ENCODE data around the gene HDAC8.
"Not testable (repeated sequence)": the region's sequence is repeated elsewhere in the genome, so short reads cannot be mapped to it uniquely, and the experiment has no call there.

HDAC8 gene

GRCh38 chrX:72449034-72449433 is 123.6 kb downstream of the HDAC8 start:
- not testable (repeated sequence) for FAIRE-seq

- not testable (repeated sequence) for FAIRE-seq
Measured at GRCh38 chrX:72440764-72441163, 131.9 kb downstream of the HDAC8 start.

GRCh38 chrX:72436010-72436409 is 136.6 kb downstream of the HDAC8 start:
- FAIRE-seq, result no peak

- FAIRE-seq, result no peak
Measured at GRCh38 chrX:72430405-72430968, 142.2 kb downstream of the HDAC8 start.

GRCh38 chrX:72421797-72422196 is 150.8 kb downstream of the HDAC8 start:
- no peak for FAIRE-seq

GRCh38 chrX:72409993-72410392 is 162.7 kb downstream of the HDAC8 start:
- no peak for FAIRE-seq

GRCh38 chrX:72408885-72409284 is 163.8 kb downstream of the HDAC8 start:
- FAIRE-seq, result no peak

- not testable (repeated sequence) for FAIRE-seq
Measured at GRCh38 chrX:72405136-72405535, 167.5 kb downstream of the HDAC8 start.

GRCh38 chrX:72402614-72403013 is 170.0 kb downstream of the HDAC8 start:
- FAIRE-seq, result no peak

- no peak for FAIRE-seq
Measured at GRCh38 chrX:72399816-72400215, 172.8 kb downstream of the HDAC8 start.

- no peak for FAIRE-seq
Measured at GRCh38 chrX:72396117-72396516, 176.5 kb downstream of the HDAC8 start.

- no peak for FAIRE-seq
Measured at GRCh38 chrX:72395237-72395636, 177.4 kb downstream of the HDAC8 start.

GRCh38 chrX:72394518-72395170 is 178.0 kb downstream of the HDAC8 start:
- no peak for FAIRE-seq

- no peak for FAIRE-seq
Measured at GRCh38 chrX:72393836-72394517, 178.7 kb downstream of the HDAC8 start.

GRCh38 chrX:72392816-72393800 is 179.5 kb downstream of the HDAC8 start:
- no peak for FAIRE-seq

GRCh38 chrX:72392042-72392441 is 180.6 kb downstream of the HDAC8 start:
- FAIRE-seq, result no peak

GRCh38 chrX:72387247-72387646 is 185.4 kb downstream of the HDAC8 start:
- no peak for FAIRE-seq

- no peak for FAIRE-seq
Measured at GRCh38 chrX:72382202-72382595, 190.4 kb downstream of the HDAC8 start.

GRCh38 chrX:72381439-72382201 is 191.0 kb downstream of the HDAC8 start:
- FAIRE-seq, result no peak

- no peak for FAIRE-seq
Measured at GRCh38 chrX:72376124-72376523, 196.5 kb downstream of the HDAC8 start.

GRCh38 chrX:72373136-72373535 is 199.5 kb downstream of the HDAC8 start:
- FAIRE-seq, result no peak

- FAIRE-seq, result no peak
Measured at GRCh38 chrX:72372735-72373134, 199.9 kb downstream of the HDAC8 start.
